Hepatocyte (in vitro differentiated cells): ENCODE data around the gene FRMD3.

Source experiments
- CTCF ChIP-seq: fragments of 200-600 bp; sonication (generic); IDR thresholded peaks from 2 replicates; pipeline ENCODE4 v1.5.1; 2016; ENCODE audit warnings: antibody characterized with exemption, mild to moderate bottlenecking; ENCODE audit not compliant: poor library complexity
- EZH2 ChIP-seq: fragments of 200-600 bp; sonication (generic); IDR thresholded peaks from 2 replicates; pipeline ENCODE4 v1.6.1; 2016; ENCODE audit warnings: antibody characterized with exemption, mild to moderate bottlenecking, borderline replicate concordance
- EZH2phosphoT487 ChIP-seq: fragments of 200-600 bp; sonication (generic); IDR thresholded peaks from one replicate; pipeline ENCODE4 v1.6.1; 2018; ENCODE audit warnings: antibody characterized with exemption, mild to moderate bottlenecking, low read depth, moderate library complexity; ENCODE audit not compliant: unreplicated experiment, severe bottlenecking

GRCh38 chr9:83403527-83404238, 134.5 kb downstream of the FRMD3 start:
- no peak for TF ChIP-seq EZH2
- no peak for TF ChIP-seq CTCF
- TF ChIP-seq EZH2phosphoT487 = no peak
